ENCODE data around the gene MRPS18A. TPM values are rescaled to one million over a fixed set of nuclear protein-coding genes. Genes with fewer than 3 reads are reported as not detected.

The MRPS18A gene
- polyA plus RNA-seq, 1 donor from 2014 or later = 84.4 TPM

- Mint-ChIP-seq H3K36me3 (peaks cover 3% of the 10 kb centered on the region), H3K4me1 (peaks cover 2 to 7% (median 3%) of the 10 kb centered on the region in 3 donors), H3K27me3 (no peaks in the 10 kb centered on the region), H3K27ac (no peak overlapping the region), H3K9me3 (no peaks in the 10 kb centered on the region), H3K4me3 (no peak overlapping the region)
Observed at GRCh38 chr6:43676962-43677606, 10.5 kb downstream of the MRPS18A start.

- H3K27ac Mint-ChIP-seq = no peak overlapping the region
- peaks cover 0 to 2% (median 0%) of the 10 kb centered on the region in 3 donors for H3K4me1 Mint-ChIP-seq
- H3K27me3 Mint-ChIP-seq = no peaks in the 10 kb centered on the region
- no peaks in the 10 kb centered on the region for H3K9me3 Mint-ChIP-seq
- no peak overlapping the region for H3K4me3 Mint-ChIP-seq
- H3K36me3 Mint-ChIP-seq = peaks cover 5% of the 10 kb centered on the region
Observed at GRCh38 chr6:43674921-43675320, 12.7 kb downstream of the MRPS18A start.

DNA sequence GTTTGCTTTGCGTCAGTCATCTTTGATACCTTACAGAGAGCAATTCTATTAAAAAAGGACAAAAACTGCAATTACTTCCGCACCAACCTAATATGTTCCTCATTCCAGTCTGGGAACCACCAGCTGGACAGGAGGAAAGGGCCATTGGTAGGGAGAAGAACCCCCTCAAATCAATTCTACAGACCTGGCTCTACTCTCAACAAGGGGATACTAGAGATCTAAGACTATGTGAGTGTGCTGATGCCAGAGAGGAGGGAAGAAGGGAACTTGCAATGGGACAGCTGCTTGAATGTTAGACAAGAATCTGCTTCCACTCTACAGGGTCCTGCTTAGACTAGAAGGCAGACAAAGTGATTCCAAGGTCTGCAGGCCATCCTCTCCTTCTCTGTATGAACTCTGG is 13.3 kb downstream of the MRPS18A start:
- Mint-ChIP-seq H3K27me3 (no peaks in the 10 kb centered on the region), H3K9me3 (no peaks in the 10 kb centered on the region), H3K27ac (no peak overlapping the region), H3K4me3 (no peak overlapping the region), H3K36me3 (peaks cover 3% of the 10 kb centered on the region), H3K4me1 (peaks cover 0 to 2% (median 0%) of the 10 kb centered on the region in 3 donors)

- peaks cover 3% of the 10 kb centered on the region for H3K36me3 Mint-ChIP-seq
Observed at GRCh38 chr6:43673444-43674084, 14.0 kb downstream of the MRPS18A start.

GRCh38 chr6:43671801-43672690 is 15.5 kb downstream of the MRPS18A start:
- peaks cover 3% of the 10 kb centered on the region for H3K36me3 Mint-ChIP-seq
- H3K27me3 Mint-ChIP-seq = no peaks in the 10 kb centered on the region
- H3K9me3 Mint-ChIP-seq = no peaks in the 10 kb centered on the region
- no peak overlapping the region for H3K27ac Mint-ChIP-seq
- H3K4me1 Mint-ChIP-seq = peaks cover 9 to 12% (median 11%) of the 10 kb centered on the region in 3 donors
- H3K4me3 Mint-ChIP-seq = no peak overlapping the region

More at GRCh38 chr6:43673444-43674084, 14.0 kb downstream of the MRPS18A start:
- Mint-ChIP-seq H3K27ac (peak overlapping the region in 1 of 3 donors; percentile 89), H3K9me3 (no peaks in the 10 kb centered on the region), H3K4me3 (no peak overlapping the region), H3K4me1 (no peaks in the 10 kb centered on the region), H3K27me3 (no peaks in the 10 kb centered on the region)

- H3K27ac Mint-ChIP-seq = peak overlapping the region in 1 of 3 donors; percentile 12
- H3K27me3 Mint-ChIP-seq = no peaks in the 10 kb centered on the region
- H3K36me3 Mint-ChIP-seq = peaks cover 3% of the 10 kb centered on the region
- no peaks in the 10 kb centered on the region for H3K9me3 Mint-ChIP-seq
- H3K4me3 Mint-ChIP-seq = peak overlapping the region in 1 of 4 donors; percentile 2
- H3K4me1 Mint-ChIP-seq = peaks cover 9 to 13% (median 11%) of the 10 kb centered on the region in 3 donors
Observed at GRCh38 chr6:43671011-43671800, 16.4 kb downstream of the MRPS18A start.

DNA sequence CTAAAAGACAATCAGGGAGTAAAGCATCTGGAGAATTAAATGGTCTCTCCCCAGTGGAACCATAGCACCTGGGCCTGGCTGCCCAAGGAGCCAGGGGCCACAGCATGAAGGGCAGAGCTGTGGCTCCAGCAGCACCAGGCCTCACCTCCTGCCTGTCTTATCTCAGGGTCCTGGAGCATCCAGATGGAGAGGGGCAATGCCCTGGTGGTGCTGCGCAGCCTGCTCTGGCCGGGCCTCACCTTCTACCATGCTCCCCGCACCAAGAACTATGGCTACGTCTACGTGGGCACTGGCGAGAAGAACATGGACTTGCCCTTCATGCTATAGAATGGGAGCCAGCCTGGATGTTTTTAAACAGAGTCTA is 17.0 kb downstream of the MRPS18A start:
- Mint-ChIP-seq H3K4me3 (no peak overlapping the region), H3K9me3 (no peaks in the 10 kb centered on the region), H3K36me3 (peaks cover 3% of the 10 kb centered on the region), H3K27ac (peak overlapping the region in 1 of 3 donors; percentile 81), H3K27me3 (no peaks in the 10 kb centered on the region), H3K4me1 (peaks cover 9 to 13% (median 11%) of the 10 kb centered on the region in 3 donors)

GRCh38 chr6:43669922-43670622 is 17.5 kb downstream of the MRPS18A start:
- H3K9me3 Mint-ChIP-seq = no peaks in the 10 kb centered on the region
- peak overlapping the region in 1 of 4 donors; percentile 49 for H3K4me3 Mint-ChIP-seq
- H3K27me3 Mint-ChIP-seq = no peaks in the 10 kb centered on the region
- H3K36me3 Mint-ChIP-seq = peaks cover 3% of the 10 kb centered on the region
- H3K27ac Mint-ChIP-seq = peak overlapping the region in 1 of 3 donors; percentile 81
- peaks cover 9 to 13% (median 11%) of the 10 kb centered on the region in 3 donors for H3K4me1 Mint-ChIP-seq

GRCh38 chr6:43669050-43669921 is 18.3 kb downstream of the MRPS18A start:
- H3K27ac Mint-ChIP-seq = no peak overlapping the region
- H3K36me3 Mint-ChIP-seq = peaks cover 3% of the 10 kb centered on the region
- H3K27me3 Mint-ChIP-seq = no peaks in the 10 kb centered on the region
- peaks cover 9 to 13% (median 11%) of the 10 kb centered on the region in 3 donors for H3K4me1 Mint-ChIP-seq
- no peaks in the 10 kb centered on the region for H3K9me3 Mint-ChIP-seq
- no peak overlapping the region for H3K4me3 Mint-ChIP-seq

- no peak overlapping the region for H3K27ac Mint-ChIP-seq
- H3K9me3 Mint-ChIP-seq = no peaks in the 10 kb centered on the region
- H3K4me1 Mint-ChIP-seq = peaks cover 9 to 13% (median 11%) of the 10 kb centered on the region in 3 donors
- H3K36me3 Mint-ChIP-seq = peaks cover 3% of the 10 kb centered on the region
- H3K4me3 Mint-ChIP-seq = peak overlapping the region in 2 of 4 donors; percentile 65 to 77
- no peaks in the 10 kb centered on the region for H3K27me3 Mint-ChIP-seq
Observed at GRCh38 chr6:43668151-43669028, 19.2 kb downstream of the MRPS18A start.

- Mint-ChIP-seq H3K27ac (peak overlapping the region in 1 of 3 donors; percentile 72), H3K4me3 (peak overlapping the region in 2 of 4 donors; percentile 12 to 52)
Observed at GRCh38 chr6:43667245-43668150, 20.1 kb downstream of the MRPS18A start.

More at GRCh38 chr6:43667245-43668150, 20.1 kb downstream of the MRPS18A start:
- Mint-ChIP-seq H3K36me3 (peaks cover 1% of the 10 kb centered on the region), H3K4me1 (peaks cover 9 to 13% (median 11%) of the 10 kb centered on the region in 3 donors), H3K9me3 (no peaks in the 10 kb centered on the region), H3K27me3 (no peaks in the 10 kb centered on the region)
